ENCODE data around the gene MAPK1IP1L. TPM values are rescaled to one million over a fixed set of nuclear protein-coding genes. Genes with fewer than 3 reads are reported as not detected.
"Not testable (repeated sequence)": the region's sequence is repeated elsewhere in the genome, so short reads cannot be mapped to it uniquely, and the experiment has no call there.

The MAPK1IP1L gene
- total RNA-seq = 142 and 144 TPM in 2 replicates

GRCh38 chr14:55051423-55052268, at the start of gene MAPK1IP1L:
TSS of gene MAPK1IP1L (plus strand) at chr14:55051647. CDS start at chr14:55061684, 10,037 bp downstream.
- H3K27ac Mint-ChIP-seq = peak within 1 kb of the TSS; percentile 96
- H3K27me3 Mint-ChIP-seq = no peaks in the 10 kb centered on the region
- peaks cover 36% of the 10 kb centered on the region for H3K4me1 Mint-ChIP-seq
- peak; percentile 98 for DNase-seq
- H3K4me3 Mint-ChIP-seq = peak within 1 kb of the TSS; percentile 93
- H3K36me3 Mint-ChIP-seq (ENCODE audit: low read depth) = peaks cover 25% of the 10 kb centered on the region
- intact Hi-C loops (cut with micrococcal nuclease) = loop anchor here (1.0 to 5.0 kb wide), 3 partner anchors 24 to 149 kb away; partner anchors contain the start of genes GCH1, SOCS4 and WDHD1
- no peaks in the 10 kb centered on the region for H3K9me3 Mint-ChIP-seq

- Mint-ChIP-seq H3K9me3 (no peaks in the 10 kb centered on the region), H3K4me1 (peaks cover 4% of the 10 kb centered on the region)
- intact Hi-C loops (cut with micrococcal nuclease) = no loop called here
Measured at GRCh38 chr14:55005071-55005470, 46.4 kb upstream of the MAPK1IP1L start.

GRCh38 chr14:55015006-55015405, 36.4 kb upstream of the MAPK1IP1L start:
- intact Hi-C loops (cut with micrococcal nuclease) = no loop called here
- Mint-ChIP-seq H3K4me1 (peaks cover under 1% of the 10 kb centered on the region), H3K27me3 (no peaks in the 10 kb centered on the region), H3K9me3 (no peaks in the 10 kb centered on the region), H3K36me3 (ENCODE audit: low read depth) (peaks cover 44% of the 10 kb centered on the region), H3K27ac (no peak overlapping the region), H3K4me3 (no peak overlapping the region)
- peak; percentile 21 for DNase-seq

More at GRCh38 chr14:55005071-55005470, 46.4 kb upstream of the MAPK1IP1L start:
- no peak for DNase-seq
- no peak overlapping the region for H3K27ac Mint-ChIP-seq
- no peak overlapping the region for H3K4me3 Mint-ChIP-seq
- no peaks in the 10 kb centered on the region for H3K27me3 Mint-ChIP-seq
- H3K36me3 Mint-ChIP-seq (ENCODE audit: low read depth) = peaks cover 42% of the 10 kb centered on the region

DNA sequence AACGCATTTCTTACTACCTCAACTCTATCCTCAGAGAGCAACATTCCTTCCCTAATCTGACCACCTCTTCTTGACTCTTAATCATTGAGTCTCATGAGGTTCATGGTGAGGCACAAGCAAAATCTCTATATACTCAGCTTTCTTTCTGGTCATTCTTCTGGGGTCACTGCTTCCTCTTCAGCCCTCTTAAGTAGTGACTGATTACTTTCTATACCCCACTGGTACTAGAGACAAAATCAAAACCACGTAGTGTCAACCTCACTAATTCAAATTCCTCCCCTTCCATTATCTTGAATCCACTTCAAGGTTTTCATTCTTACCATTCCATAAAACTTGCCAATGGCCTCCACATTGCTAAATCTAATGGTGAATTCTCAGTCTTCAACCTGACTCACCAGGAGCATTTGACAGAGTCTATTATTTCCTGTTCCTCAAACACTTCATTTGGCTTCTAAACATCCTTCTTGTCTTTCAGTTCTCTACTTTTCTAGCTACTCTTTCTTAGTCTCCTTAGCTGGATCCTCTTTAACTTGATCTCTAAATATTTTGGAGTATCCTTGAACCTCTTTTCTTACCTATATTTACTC, 31.4 kb upstream of the MAPK1IP1L start:
- peaks cover 46% of the 10 kb centered on the region for H3K36me3 Mint-ChIP-seq (ENCODE audit: low read depth)
- intact Hi-C loops (cut with micrococcal nuclease) = loop anchor here (10.0 kb wide), 1 partner anchor 535 kb away; the partner anchor contains the start of gene GMFB

GRCh38 chr14:55024365-55024764, 27.1 kb upstream of the MAPK1IP1L start:
- Mint-ChIP-seq H3K4me1 (peaks cover 44% of the 10 kb centered on the region), H3K36me3 (ENCODE audit: low read depth) (peaks cover 32% of the 10 kb centered on the region)
- H3K4me3 Mint-ChIP-seq, H3K27ac Mint-ChIP-seq, H3K9me3 Mint-ChIP-seq, H3K27me3 Mint-ChIP-seq, DNase-seq: not testable (repeated sequence)
- intact Hi-C loops (cut with micrococcal nuclease) = loop anchor here (10.0 kb wide), 1 partner anchor 540 kb away; the partner anchor contains the start of gene GMFB

More for the DNA sequence above, 31.4 kb upstream of the MAPK1IP1L start:
- Mint-ChIP-seq H3K4me1 (peaks cover 22% of the 10 kb centered on the region), H3K4me3 (no peak overlapping the region), H3K9me3 (peaks cover 3% of the 10 kb centered on the region), H3K27ac (no peak overlapping the region), H3K27me3 (no peaks in the 10 kb centered on the region)
- DNase-seq = no peak

GRCh38 chr14:55025948-55026347, 25.5 kb upstream of the MAPK1IP1L start:
- Mint-ChIP-seq H3K27ac (peak overlapping the region; percentile 96), H3K36me3 (ENCODE audit: low read depth) (peaks cover 23% of the 10 kb centered on the region), H3K9me3 (peaks cover 3% of the 10 kb centered on the region), H3K4me1 (peaks cover 44% of the 10 kb centered on the region), H3K4me3 (peak overlapping the region; percentile 87), H3K27me3 (no peaks in the 10 kb centered on the region)
- no peak for DNase-seq
- intact Hi-C loops (cut with micrococcal nuclease) = loop anchor here (10.0 kb wide), 1 partner anchor 541 kb away; the partner anchor contains the start of gene GMFB

DNA sequence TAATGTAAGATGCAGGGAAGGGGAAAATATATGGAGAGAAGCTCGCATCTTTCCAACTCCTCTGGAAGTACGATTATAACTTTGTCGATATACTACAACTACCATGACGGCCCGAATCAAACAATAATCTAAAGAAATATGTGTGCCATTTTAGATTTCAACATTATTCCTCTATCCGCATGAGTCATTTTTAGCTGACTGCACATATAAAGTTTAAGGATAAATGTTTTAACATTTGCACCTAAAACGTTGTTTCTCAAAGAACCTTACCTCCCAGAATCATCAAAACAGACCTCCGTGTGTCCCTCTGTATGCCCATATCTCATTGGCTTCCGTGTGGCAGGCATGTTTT, 25.0 kb upstream of the MAPK1IP1L start:
- intact Hi-C loops (cut with micrococcal nuclease) = loop anchor here (10.0 kb wide), 1 partner anchor 542 kb away; the partner anchor contains the start of gene GMFB
- Mint-ChIP-seq H3K36me3 (ENCODE audit: low read depth) (peaks cover 21% of the 10 kb centered on the region), H3K4me1 (peaks cover 45% of the 10 kb centered on the region), H3K4me3 (peak overlapping the region; percentile 87), H3K9me3 (peaks cover 3% of the 10 kb centered on the region), H3K27ac (peak overlapping the region; percentile 96), H3K27me3 (no peaks in the 10 kb centered on the region)
- no peak for DNase-seq

DNA sequence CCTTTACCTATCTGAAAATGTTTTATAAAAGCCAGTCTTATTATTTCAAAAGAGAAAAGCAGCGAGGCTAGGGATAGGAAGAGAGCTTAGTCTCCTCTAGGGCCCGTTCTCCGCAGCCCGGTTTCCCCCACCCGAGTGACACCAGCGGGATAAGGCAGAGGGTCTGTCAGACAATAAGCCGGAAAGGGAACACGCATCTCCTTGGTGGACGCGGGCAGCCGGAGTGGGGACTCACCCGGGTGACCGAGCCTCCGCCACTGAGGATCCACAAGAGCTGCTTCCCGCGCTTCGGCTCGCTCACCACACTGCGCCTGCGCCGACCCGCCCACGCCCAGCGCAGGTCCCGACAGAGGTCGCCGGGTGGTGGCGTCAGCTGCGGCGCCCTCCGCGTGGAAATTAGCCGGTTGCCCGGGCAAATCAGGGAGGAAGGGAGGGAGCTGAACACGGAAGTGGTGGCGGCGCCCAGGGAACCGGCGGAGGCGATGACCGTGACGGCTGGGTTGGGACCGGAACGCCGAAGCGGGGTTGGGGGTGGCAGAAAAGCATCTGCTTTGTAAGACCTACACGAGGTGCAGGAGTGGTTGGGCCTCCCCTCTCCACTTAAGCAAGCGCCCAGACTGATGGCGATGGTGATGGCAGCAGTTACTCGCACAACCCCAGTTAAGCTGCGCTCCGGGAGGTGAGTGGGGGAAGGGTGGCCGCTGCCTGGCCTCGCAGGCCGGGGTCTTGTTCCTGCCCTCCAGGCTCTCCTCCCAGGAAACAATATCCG, 24.5 kb upstream of the MAPK1IP1L start, which contains the start of the genes SOCS4 and WDHD1:
SOCS4 (plus strand) TSS at position 444 of the 769 bp plus-strand sequence. CDS start 15,806 bp downstream, outside the sequence.
WDHD1 (minus strand) TSS at position 307 of the 769 bp plus-strand sequence. CDS start 312 bp downstream, outside the sequence.
- intact Hi-C loops (cut with micrococcal nuclease) = loop anchor here (1.0 to 10.0 kb wide), 4 partner anchors 24 to 542 kb away; partner anchors contain the start of genes DLGAP5, GCH1, GMFB and MAPK1IP1L
- Mint-ChIP-seq H3K27ac (peak within 1 kb of the TSS; percentile 96), H3K4me1 (peaks cover 44% of the 10 kb centered on the region), H3K9me3 (no peaks in the 10 kb centered on the region), H3K36me3 (ENCODE audit: low read depth) (peaks cover 18% of the 10 kb centered on the region), H3K27me3 (no peaks in the 10 kb centered on the region), H3K4me3 (peak within 1 kb of the TSS; percentile 87)
- DNase-seq = peak; percentile 99

GRCh38 chr14:55028066-55028465, 23.4 kb upstream of the MAPK1IP1L start:
- DNase-seq = no peak
- Mint-ChIP-seq H3K36me3 (ENCODE audit: low read depth) (peaks cover 19% of the 10 kb centered on the region), H3K27me3 (no peaks in the 10 kb centered on the region), H3K4me1 (peaks cover 42% of the 10 kb centered on the region), H3K4me3 (peak overlapping the region; percentile 87), H3K27ac (peak overlapping the region; percentile 96), H3K9me3 (no peaks in the 10 kb centered on the region)
- intact Hi-C loops (cut with micrococcal nuclease) = loop anchor here (10.0 kb wide), 1 partner anchor 543 kb away; the partner anchor contains the start of gene GMFB

DNA sequence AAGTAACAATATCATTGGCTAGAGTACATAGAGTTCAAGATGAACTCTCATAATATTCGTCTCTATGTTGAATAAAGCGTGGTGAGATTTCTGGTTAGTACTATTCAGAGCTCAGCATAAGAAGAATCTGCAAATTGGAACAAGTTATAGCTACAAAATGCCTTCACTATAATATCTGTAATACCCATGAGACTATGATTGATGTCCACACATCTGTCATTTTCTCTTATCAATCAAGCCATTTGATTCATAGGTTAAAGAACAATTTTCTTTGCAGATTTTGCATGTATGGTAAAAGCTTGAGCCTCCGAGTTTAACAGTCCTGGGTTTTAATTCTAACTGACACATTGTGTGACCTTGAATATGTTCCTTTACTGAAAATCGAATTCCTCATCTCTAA, 23.0 kb upstream of the MAPK1IP1L start:
- DNase-seq = no peak
- Mint-ChIP-seq H3K4me1 (peaks cover 39% of the 10 kb centered on the region), H3K9me3 (no peaks in the 10 kb centered on the region), H3K4me3 (peak overlapping the region; percentile 87), H3K36me3 (ENCODE audit: low read depth) (peaks cover 19% of the 10 kb centered on the region), H3K27ac (peak overlapping the region; percentile 96), H3K27me3 (no peaks in the 10 kb centered on the region)
- intact Hi-C loops (cut with micrococcal nuclease) = loop anchor here (10.0 kb wide), 1 partner anchor 544 kb away; the partner anchor contains the start of gene GMFB

- no peak overlapping the region for H3K4me3 Mint-ChIP-seq
- intact Hi-C loops (cut with micrococcal nuclease) = no loop called here
- no peaks in the 10 kb centered on the region for H3K27me3 Mint-ChIP-seq
- H3K27ac Mint-ChIP-seq = no peak overlapping the region
- DNase-seq = no peak
- H3K4me1 Mint-ChIP-seq = peaks cover 26% of the 10 kb centered on the region
- H3K9me3 Mint-ChIP-seq = no peaks in the 10 kb centered on the region
- peaks cover 34% of the 10 kb centered on the region for H3K36me3 Mint-ChIP-seq (ENCODE audit: low read depth)
Measured at GRCh38 chr14:55031190-55031589, 20.3 kb upstream of the MAPK1IP1L start.

DNA sequence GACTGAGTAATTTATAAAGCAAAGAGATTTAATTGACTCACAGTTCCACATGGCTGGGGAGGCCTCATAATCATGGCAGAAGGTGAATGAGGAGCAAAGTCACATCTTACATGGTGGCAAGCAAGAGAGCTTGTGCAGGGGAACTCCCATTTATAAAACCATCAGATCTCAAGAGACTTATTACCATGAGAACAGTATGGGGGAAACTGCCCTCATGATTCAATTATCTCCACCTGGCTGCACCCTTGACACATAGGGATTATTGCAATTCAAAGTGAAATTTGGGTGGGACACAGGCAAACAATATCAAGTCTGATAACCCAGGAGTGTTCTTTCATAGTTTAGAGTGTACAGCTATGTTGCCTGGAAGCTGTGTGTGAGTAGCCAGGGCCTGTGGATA, 13.5 kb upstream of the MAPK1IP1L start:
- H3K4me1 Mint-ChIP-seq; H3K27me3 Mint-ChIP-seq; H3K27ac Mint-ChIP-seq; DNase-seq; H3K9me3 Mint-ChIP-seq; intact Hi-C loops (cut with micrococcal nuclease); H3K4me3 Mint-ChIP-seq: not testable (repeated sequence)
- peaks cover 57% of the 10 kb centered on the region for H3K36me3 Mint-ChIP-seq (ENCODE audit: low read depth)

DNA sequence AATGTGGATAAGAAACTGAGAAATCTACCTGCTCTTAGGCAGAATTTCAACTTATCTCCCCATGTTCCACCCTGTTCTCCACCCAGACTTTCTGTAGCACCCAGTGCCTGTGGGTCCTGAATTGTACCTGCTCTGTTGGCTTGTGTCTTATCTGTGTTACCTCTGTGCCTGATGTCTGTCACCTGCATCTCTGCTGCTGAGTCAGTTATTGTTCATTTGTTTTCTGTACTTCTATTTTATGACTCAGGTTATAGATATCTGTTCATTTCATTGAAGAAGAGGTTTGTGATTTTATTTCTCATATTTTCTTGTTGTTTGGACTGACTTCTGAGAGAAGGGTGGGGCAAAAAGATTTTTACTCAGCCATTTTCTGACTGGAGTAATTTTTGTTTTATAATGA, 12.7 kb upstream of the MAPK1IP1L start:
- DNase-seq = no peak
- Mint-ChIP-seq H3K4me3 (no peak overlapping the region), H3K27ac (peak overlapping the region; percentile 49), H3K36me3 (ENCODE audit: low read depth) (peaks cover 60% of the 10 kb centered on the region), H3K9me3 (no peaks in the 10 kb centered on the region), H3K27me3 (no peaks in the 10 kb centered on the region), H3K4me1 (peaks cover 6% of the 10 kb centered on the region)
- intact Hi-C loops (cut with micrococcal nuclease) = no loop called here

Measured in activated CD4-positive, alpha-beta T cell treated with anti-CD3 and anti-CD28 coated beads, Interleukin-2, amount 10 ng/mL, durations not matched to agents 24 days and 14 days (primary cell).